Pancreas (tissue), 10 donors: Measurements from ENCODE around the gene NOSIP. TPM values are rescaled to one million over a fixed set of nuclear protein-coding genes. Genes with fewer than 3 reads are reported as not detected.

Experiments used
- ATAC-seq, 4 donors: fragments of 200-7000 bp; cut with Tn5 transposase; one replicate each; pipeline versions ENCODE4 v1.8.0 to v1.9.1; 2020; ENCODE audit warnings: mild to moderate bottlenecking in 4 of 4, moderate library complexity in 4 of 4
- DNase-seq, 6 donors: peaks; one replicate each; pipeline ENCODE4 v3.0.0-alpha.2; 2020
- FAIRE-seq: peaks from 2 replicates; lab custom pipeline; 2012; peaks lifted over from hg19 to GRCh38; lab: Jason Lieb, UNC
- H3K27ac ChIP-seq, 4 donors: fragments of 200-600 bp; sonication (generic); 1 replicate in 3 of 4; 2 replicates in 1 of 4; pipeline versions ENCODE4 v1.5.0 to v1.8.0; 2020
- H3K27me3 ChIP-seq, 4 donors: fragments of 200-600 bp; one replicate each; pipeline ENCODE4 v1.8.0; 2021
- H3K36me3 ChIP-seq, 3 donors: fragments of 200-600 bp; sonication (generic) in 1 of 3; one replicate each; pipeline versions ENCODE4 v1.5.0 to v1.8.0; 2020 to 2021
- H3K4me1 ChIP-seq, 3 donors: fragments of 200-600 bp; one replicate each; pipeline ENCODE4 v1.8.0; 2021
- H3K4me3 ChIP-seq, 4 donors: fragments of 200-600 bp; sonication (generic) in 2 of 4; one replicate each; pipeline versions ENCODE4 v1.5.0 to v1.8.0; 2020 to 2021
- H3K9me3 ChIP-seq, 4 donors: fragments of 200-600 bp; one replicate each; pipeline ENCODE4 v1.8.0; 2021
- CTCF ChIP-seq, 4 donors: fragments of 200-600 bp; sonication (generic) in 3 of 4; IDR thresholded peaks; one replicate each; pipeline versions ENCODE4 v1.5.0 to v1.8.0; 2021; ENCODE audit warnings: antibody characterized with exemption in 4 of 4
- WGBS, 2 donors: extraction: QIAGEN DNeasy Blood & Tissue Kit; methylation state at CpG; one replicate each; pipeline ENCODE4 v1.1.7; 2013; 5-methylcytosine and 5-hydroxymethylcytosine counted together
- intact Hi-C, 3 donors: fragments of 100-400 bp; cut with DNase I; formaldehyde crosslinking; loops; one replicate each; pipeline versions ENCODE4 v1.11.1 to v1.14.2; 2022
- polyA plus RNA-seq, 2 donors: library from polyadenylated mRNA; stranded (reverse); fragments of 200-250 nt; gene quantifications; one replicate each; pipeline ENCODE4 v1.2.3, GENCODE V29; 2013
- total RNA-seq, 6 donors: library from RNA; stranded (reverse); fragmentation: NEBNext Ultra II Directional in 4 of 6; extraction: Animal tissue kit (Norgen Biotek cat#: 25700) in 4 of 6; gene quantifications; one replicate each; pipeline versions ENCODE4 v1.2.1 to v1.2.4, GENCODE V29; 2021 to 2023
- donor health status: healthy with polysubstance abuse.
- donor health status: DM: no; HTN: no; CAD: no; lungs with moderate emphysema.
- donor health status: DM: no; HTN: no; CAD: no.
- donor health status: control.
- donor health status: control.
- donor health status: Bipolar disorder and iron deficiency.
- donor health status: DM: yes; HTN: yes; CAD: no.
- donor health status: DM: no; HTN: no; CAD: no.
- donor health status: DM: no; HTN: no; CAD: no.
- donor health status: DM: yes; HTN: yes; CAD: no.

The NOSIP gene
- total and polyA plus RNA-seq, 8 donors = 40.5 to 148 (median 60.6) TPM

DNA sequence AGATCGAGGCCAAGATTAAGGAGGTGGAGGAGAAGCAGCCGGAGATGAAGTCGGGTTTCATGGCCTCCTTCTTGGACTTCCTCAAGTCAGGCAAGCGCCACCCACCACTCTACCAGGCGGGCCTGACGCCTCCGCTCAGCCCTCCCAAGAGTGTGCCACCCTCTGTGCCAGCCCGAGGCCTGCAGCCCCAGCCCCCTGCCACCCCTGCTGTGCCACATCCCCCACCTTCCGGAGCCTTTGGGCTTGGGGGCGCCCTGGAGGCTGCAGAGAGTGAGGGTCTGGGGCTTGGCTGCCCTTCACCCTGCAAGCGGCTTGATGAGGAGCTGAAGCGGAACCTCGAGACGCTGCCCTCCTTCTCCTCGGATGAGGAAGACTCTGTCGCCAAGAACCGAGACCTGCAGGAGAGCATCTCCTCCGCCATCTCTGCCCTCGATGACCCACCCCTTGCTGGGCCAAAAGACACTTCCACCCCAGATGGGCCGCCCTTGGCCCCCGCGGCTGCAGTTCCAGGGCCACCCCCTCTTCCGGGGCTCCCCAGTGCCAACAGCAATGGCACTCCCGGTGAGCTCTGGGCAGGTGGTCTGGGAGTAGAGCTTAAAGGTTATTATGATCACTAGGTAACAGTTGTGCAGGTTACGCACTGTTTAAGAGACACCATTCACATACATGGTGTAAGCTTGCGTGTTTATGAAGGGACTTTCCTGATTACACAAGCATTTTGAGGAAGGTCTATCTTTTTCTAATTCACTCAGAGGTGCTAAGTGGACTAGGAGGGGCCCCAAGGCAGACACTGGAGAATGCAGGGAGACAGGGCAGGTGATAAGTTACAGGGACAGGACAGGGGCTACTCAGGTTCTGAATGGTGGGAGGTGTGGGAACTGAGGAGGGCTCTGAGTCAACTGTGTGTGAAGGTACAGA lies 19.3 kb upstream of the NOSIP start:
- FAIRE-seq (no peak), ATAC-seq (no peak), DNase-seq (no peak)
- H3K36me3 ChIP-seq = peaks cover under 1 to 28% (median 13%) of the 10 kb centered on the region in 3 donors
- no peaks in the 10 kb centered on the region for H3K9me3 ChIP-seq
- no peaks in the 10 kb centered on the region for H3K4me1 ChIP-seq
- no peaks in the 10 kb centered on the region for H3K27me3 ChIP-seq
- TF ChIP-seq CTCF (IDR thresholded peaks at IDR 0.05) = no peak
- no peak overlapping the region for H3K27ac ChIP-seq
- 95 to 97% methylated on average over 26 of the region's 26 CpGs for WGBS, 2 donors
- intact Hi-C loops = no loop called here
- H3K4me3 ChIP-seq = no peak overlapping the region

GRCh38 chr19:49597703-49597974 lies 17.3 kb upstream of the NOSIP start:
- 95 to 96% methylated on average over 23 to 29 of the region's 29 CpGs for WGBS, 2 donors

GRCh38 chr19:49596954-49597702 lies 16.8 kb upstream of the NOSIP start:
- Histone ChIP-seq H3K27me3 (no peaks in the 10 kb centered on the region), H3K36me3 (peaks cover 3 to 25% (median 15%) of the 10 kb centered on the region in 3 donors), H3K27ac (no peak overlapping the region), H3K4me3 (no peak overlapping the region), H3K9me3 (no peaks in the 10 kb centered on the region), H3K4me1 (no peaks in the 10 kb centered on the region)
- FAIRE-seq = no peak
- TF ChIP-seq CTCF (IDR thresholded peaks at IDR 0.05) = no peak
- 94 to 96% methylated on average over 54 to 65 of the region's 65 CpGs for WGBS, 2 donors
- intact Hi-C loops = no loop called here
- ATAC-seq = no peak
- DNase-seq = peak in 1 of 6 donors; percentile 54

More at GRCh38 chr19:49597703-49597974, 17.3 kb upstream of the NOSIP start:
- intact Hi-C loops = no loop called here
- Histone ChIP-seq H3K9me3 (no peaks in the 10 kb centered on the region), H3K4me3 (no peak overlapping the region), H3K27me3 (no peaks in the 10 kb centered on the region), H3K27ac (no peak overlapping the region), H3K36me3 (peaks cover 3 to 28% (median 15%) of the 10 kb centered on the region in 3 donors), H3K4me1 (no peaks in the 10 kb centered on the region)
- ATAC-seq (no peak), DNase-seq (peak in 1 of 6 donors; percentile 48), FAIRE-seq (no peak)
- no peak for TF ChIP-seq CTCF (IDR thresholded peaks at IDR 0.05)

GRCh38 chr19:49596407-49596806 lies 16.1 kb upstream of the NOSIP start:
- Histone ChIP-seq H3K9me3 (no peaks in the 10 kb centered on the region), H3K27ac (no peak overlapping the region), H3K36me3 (peaks cover 3 to 18% (median 15%) of the 10 kb centered on the region in 3 donors), H3K27me3 (no peaks in the 10 kb centered on the region), H3K4me1 (no peaks in the 10 kb centered on the region), H3K4me3 (no peak overlapping the region)
- DNase-seq = peak in 3 of 6 donors; percentile 17 to 80 (median 47)
- TF ChIP-seq CTCF (IDR thresholded peaks at IDR 0.05) = no peak
- intact Hi-C loops = no loop called here
- 93% methylated on average over 12 to 15 of the region's 15 CpGs for WGBS, 2 donors
- FAIRE-seq = no peak
- no peak for ATAC-seq
